DMS114 treated with DMSO at 0.1 percent for 48 hours (cell line): ENCODE results near the gene HSD17B3.
A peak's percentile ranks its signal among the peaks of the same experiment; 100 is the strongest.
"Not testable (repeated sequence)": the region's sequence is repeated elsewhere in the genome, so short reads cannot be mapped to it uniquely, and the experiment has no call there.

Experiments used
- DNase-seq: peaks from one replicate; lab custom pipeline; 2025; ENCODE audit not compliant: unreplicated experiment; lab: John Stamatoyannopoulos, UW

HSD17B3 gene

GRCh38 chr9:96302021-96302420 is at the start of gene HSD17B3:
HSD17B3 (minus strand) TSS chr9:96302176; CDS start chr9:96302104, 72 bp downstream.
- no peak for DNase-seq

GRCh38 chr9:96350866-96351265 is 48.9 kb upstream of the HSD17B3 start:
- no peak for DNase-seq

DNA sequence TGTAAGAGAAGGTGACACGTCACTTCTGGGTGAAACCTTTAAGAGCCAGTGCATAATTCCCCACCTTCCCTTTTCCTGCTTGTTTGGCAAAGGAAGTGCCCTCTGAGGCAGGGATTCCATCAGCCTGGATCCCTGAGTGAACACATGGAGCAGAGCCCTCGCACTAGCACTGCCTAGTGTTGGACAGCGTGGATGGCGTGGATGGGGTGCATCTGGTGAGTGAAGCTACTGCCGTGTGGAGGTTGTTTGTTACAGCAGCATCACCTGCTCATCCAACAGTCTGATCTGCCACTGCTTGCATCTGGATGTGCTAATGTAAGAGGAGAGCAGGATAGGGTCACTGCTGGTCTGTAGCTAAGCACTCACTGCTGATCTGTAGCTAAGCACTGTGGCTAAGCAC is 46.3 kb upstream of the HSD17B3 start:
- DNase-seq, result no peak

GRCh38 chr9:96345551-96345950 is 43.6 kb upstream of the HSD17B3 start:
- no peak for DNase-seq

GRCh38 chr9:96344458-96345180 is 42.6 kb upstream of the HSD17B3 start:
- no peak for DNase-seq

DNA sequence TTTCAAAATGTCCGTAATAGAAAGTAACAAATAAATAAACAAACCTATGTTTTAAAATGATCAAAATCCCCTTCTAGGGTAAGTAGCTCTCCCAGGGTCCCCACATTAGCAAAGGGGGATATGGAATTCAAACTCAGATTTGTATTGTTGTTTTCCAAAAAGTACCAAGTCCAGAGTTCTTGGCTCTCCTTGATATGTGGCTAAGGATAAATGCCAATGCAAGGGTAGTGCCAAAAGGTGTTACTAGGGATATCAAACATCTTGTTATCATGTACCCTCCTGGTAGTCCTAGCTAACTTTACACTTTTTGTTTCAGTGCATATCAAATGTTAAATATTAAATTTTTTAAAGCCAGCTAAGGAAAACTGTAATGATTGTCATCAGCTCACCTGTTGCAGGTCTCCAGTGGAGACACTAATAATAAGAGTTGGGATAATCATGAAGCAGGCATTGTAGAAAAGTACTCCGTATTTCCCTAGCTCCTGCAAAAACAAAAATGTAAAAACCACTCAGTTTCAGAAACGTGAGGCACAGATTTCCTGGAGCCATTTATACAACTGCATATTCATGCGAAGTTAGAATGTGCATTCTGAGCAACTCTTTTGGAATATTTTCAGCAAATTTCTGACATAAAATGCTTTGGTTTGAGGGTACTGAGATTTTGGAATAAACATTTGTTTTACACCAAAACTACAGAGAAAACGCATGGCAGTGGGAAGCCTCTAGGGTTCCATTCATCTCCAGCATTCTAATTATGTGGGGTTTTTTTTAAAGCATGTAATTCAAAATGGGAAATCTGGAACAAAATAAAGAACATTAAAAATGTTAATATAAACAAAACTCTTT is 41.8 kb upstream of the HSD17B3 start:
- no peak for DNase-seq

DNA sequence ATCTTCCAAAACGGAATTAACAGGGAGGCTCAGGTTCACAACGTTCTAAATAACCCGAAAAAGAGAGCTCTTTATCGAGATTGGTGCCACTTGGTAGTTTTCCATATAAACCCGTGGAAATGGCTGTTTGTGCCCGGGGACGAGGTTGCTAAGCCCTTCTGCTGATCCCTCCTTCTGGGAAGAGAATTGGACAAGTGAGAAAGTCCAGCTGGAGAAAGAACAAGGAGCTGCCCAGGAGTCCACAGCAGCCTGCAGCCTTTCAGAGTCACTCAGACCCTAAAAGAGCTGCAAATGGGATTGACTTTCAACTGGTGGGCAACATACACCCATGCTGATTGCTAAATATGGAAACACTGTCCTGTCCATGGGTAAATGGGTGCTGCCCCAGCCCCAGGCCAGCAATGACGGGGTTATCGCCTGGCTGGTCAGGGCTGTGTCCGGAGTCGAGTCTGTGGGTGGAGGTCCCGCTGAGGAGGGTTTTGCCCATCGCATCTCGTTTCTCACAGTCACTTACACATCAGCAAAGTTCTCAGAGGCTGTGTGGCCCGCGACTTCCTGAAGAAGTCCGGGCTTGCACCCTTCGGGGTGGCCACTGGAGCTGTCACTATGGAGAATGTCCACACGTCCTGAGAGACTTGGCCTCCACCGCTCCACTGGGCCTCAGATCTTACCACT is 40.7 kb upstream of the HSD17B3 start:
- no peak for DNase-seq

GRCh38 chr9:96340707-96341106 is 38.7 kb upstream of the HSD17B3 start:
- DNase-seq, result no peak

GRCh38 chr9:96338299-96338698 is 36.3 kb upstream of the HSD17B3 start:
- DNase-seq, result no peak

DNA sequence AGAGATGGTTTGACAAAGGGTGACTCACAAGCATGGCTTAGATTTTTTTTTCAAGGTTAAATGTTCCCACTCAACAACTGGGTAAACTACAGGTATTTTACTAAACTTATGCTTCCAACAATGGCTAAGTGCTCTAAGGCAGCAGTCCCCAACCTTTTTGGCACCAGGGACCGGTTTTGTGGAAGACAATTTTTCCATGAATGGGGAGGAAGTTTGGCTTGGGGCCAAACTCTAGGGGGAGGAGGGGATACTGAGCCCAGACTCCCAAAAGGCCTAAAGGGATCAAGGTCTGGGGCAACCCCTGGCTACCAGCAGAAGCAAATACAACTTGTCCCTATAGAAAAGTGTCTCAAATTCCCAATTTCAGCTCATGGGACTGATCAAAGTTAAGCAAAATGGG is 32.0 kb upstream of the HSD17B3 start:
- DNase-seq, result no peak

DNA sequence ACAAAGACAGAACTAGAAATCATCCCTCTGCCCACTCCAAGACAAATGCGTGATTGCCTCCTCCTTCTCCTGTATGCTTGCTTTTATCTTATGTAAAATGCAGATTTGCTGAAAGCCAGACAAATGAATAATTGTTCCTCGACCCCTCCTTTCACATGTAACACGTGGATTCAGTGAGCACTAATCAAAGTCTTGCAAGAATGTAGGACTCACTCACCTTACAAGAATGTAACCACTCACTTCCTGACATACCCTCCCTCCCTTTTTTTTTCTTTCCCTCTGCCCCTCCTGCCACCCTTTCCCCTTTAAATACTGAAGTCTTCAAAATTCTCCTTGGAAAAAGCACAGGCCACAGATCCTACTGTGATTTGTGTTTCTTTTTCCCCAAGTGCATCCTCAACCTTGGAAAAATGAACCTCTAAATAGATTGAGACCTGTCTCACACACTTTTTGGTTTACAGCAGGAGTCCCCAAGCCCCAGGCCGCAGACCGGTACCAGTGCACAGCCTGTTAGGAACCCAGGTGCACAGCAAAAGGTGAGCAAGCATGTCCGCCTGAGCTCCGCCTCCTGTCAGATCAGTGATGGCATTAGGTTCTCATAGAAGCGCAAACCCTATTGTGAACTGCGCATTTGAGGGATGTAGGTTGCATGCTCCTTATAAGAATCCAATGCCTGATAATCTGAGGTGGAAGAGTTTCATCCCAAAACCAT is 29.4 kb upstream of the HSD17B3 start:
- DNase-seq, result no peak

DNA sequence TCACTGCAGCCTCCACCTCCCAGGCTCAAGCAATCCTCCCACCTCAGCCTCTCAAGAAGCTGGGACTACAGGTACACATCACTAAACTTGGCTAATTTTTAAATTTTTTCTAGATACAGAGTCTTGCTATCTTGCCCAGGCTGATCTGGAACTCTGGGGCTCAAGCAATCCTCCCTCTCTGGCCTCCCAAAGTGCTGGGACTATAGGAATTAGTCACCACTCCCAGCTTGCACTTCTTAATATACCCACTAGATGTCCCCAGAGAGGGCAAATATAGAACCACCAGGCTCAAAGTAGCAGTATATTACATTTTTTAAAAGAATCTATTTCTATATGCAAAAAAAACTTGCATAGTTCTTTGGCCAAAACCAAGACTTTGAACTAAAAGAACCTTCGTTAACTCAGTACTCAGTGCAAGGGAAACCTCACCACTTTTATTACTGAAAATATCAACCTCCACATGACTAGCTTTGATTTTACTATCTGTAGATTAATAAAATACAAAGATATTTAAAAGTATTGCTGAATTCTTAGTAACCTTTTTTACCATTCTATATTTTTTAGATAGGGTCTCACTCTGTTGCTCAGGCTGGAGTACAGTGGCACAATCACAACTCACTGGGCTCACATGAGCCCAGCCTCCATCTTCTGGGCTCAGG is 25.8 kb upstream of the HSD17B3 start:
- peak; percentile 17 for DNase-seq

DNA sequence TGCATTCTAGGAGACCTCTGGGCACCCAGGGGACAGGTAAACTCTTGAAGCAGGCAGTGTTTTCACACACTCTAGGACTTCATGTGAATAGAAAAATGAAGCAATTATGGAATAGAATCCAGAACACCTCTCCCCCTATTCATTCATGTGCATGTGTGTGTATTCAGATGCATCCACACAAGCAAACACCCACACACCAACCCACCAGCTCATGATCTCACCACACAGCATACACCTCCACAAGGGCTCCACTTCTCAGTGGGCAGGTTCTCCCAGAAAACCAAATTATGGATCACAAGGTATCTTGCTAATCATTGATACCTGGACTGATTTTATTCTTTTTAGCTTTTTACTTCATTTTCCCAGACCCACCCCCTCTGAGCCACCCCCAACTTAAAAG is 21.2 kb upstream of the HSD17B3 start:
- no peak for DNase-seq

DNA sequence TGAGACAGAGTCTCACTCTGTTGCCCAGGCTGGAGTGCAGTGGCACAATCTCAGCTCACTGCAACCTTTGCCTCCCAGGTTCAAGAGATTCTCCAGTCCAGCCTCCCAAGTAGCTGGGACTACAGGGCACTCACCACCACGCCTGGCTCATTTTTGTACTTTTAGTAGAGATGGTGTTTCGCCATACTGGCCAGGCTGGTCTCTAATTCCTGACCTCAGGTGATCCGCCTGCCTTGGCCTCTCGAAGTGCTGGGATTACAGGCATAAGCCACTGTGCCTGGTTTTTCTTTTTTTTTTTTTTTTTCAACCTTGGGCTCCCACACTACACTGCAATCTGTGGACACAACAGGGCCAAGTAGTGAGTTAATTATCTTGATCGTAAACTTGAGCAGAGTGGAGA is 20.8 kb upstream of the HSD17B3 start:
- not testable (repeated sequence) for DNase-seq

- not testable (repeated sequence) for DNase-seq
These were observed 20.2 kb upstream of the HSD17B3 start for GRCh38 chr9:96322210-96322609.

DNA sequence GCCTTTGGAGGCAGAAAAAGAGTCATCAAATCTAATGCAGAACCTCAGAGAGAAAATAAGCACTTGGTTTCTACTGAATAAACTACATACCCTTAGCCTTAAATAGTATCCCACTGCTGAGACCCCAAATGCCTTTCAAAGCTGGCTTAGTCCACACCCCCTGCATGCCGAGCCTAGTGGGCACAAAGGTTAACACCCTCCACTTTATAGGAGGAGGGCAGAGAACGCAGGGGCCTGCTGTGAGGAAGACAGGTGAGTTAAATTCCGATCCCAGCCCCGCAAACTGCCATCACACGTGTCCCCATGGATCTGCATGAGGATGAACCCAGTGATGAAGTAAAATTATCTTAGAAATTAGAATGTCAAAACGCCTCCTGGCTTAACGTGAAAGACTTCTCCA is 19.5 kb upstream of the HSD17B3 start:
- no peak for DNase-seq

- DNase-seq, result no peak
These were observed 18.8 kb upstream of the HSD17B3 start for GRCh38 chr9:96320749-96321280.

DNA sequence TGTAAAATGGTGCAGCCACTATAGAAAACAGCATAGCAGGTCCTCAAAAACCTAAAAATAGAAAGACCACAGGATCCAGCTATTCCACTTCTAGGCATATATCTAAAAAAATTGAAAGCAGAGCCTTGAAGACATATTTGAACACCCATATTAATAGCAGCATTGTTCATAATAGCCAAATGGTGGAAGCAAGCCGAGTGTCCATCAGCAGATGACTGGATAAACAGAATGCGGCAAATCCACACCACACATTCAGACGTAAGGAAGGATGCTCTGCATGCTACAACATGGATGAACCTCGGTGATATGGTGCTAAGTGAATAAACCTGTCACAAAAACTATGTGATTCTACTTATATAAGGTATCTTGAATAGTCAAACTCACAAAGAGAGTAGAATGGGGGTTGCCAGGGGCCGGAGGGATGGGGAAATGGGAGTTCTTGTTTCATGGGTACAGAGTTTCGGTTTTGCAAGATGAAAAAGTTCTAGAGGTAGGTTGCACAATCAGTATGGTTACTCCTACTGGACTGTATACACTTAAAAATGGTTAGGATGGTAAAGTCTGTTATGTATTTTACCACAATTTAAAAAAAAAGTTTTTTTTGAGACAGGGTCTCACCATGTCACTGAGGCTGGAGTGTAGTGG is 17.1 kb upstream of the HSD17B3 start:
- no peak for DNase-seq

DNA sequence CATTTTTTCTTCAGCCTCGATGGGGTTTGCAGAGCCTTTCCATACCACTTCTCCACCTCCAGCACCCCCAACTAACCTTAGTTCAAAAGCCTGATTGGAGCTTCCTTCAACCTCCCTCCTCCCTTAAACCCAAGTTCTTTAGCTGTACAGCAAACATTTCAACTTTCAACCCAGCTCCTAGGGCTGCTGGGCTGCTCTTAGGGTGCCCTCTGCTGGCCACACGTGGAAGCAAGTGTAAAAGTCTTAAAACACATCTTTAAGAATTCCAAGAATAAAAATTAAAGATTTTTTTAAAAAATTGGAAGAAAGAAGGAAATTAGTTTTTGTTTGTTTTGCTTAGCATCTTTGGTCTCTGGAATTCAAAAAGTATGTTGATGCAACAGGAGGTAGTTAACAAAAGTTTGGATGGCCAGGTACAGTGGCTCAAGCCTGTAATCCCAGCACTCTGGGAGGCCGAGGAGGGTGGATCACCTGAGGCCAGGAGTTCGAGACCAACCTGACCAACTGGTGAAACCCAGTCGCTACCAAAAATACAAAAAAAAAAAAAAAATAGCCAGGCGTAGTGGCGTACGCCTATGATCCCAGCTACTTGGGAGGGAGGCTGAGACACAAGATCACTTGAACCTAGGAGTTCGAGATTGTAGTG is 15.5 kb upstream of the HSD17B3 start:
- DNase-seq, result peak; percentile 30
